PC-9 (cell line): ENCODE data around the gene MAST1. TPM values are rescaled to one million over a fixed set of nuclear protein-coding genes. Genes with fewer than 3 reads are reported as not detected.

ENCODE experiments used
- BruUV-seq: library from RNA; stranded (reverse); fragments of 400-500 nt; replicated peaks from 2 replicates; lab custom pipeline; 2021; lab: Mats Ljungman, UMichigan
- CTCF ChIA-PET: fragments of 300-600 bp; sonication (Branson Sonifier 250); formaldehyde crosslinking; loops from one replicate; lab custom pipeline; 2022; ENCODE audit warnings: antibody characterized with exemption; lab: Charles Lee
- POLR2A ChIA-PET: fragments of 300-600 bp; sonication (Branson Sonifier 250); formaldehyde crosslinking; loops from one replicate; lab custom pipeline; 2022; ENCODE audit warnings: antibody characterized with exemption; ENCODE audit not compliant: unreplicated experiment; lab: Charles Lee
- DNase-seq, 2 experiments: peaks; one replicate each; pipeline versions ENCODE4 v3.0.0 to v3.0.0-alpha.2; 2015 to 2022; ENCODE audit warnings: mixed read lengths in 1 of 2
- H2AFZ ChIP-seq: fragments of 200-600 bp; sonication (generic); 2 replicates; pipeline ENCODE4 v1.8.1; 2017; ENCODE audit warnings: antibody characterized with exemption
- H3F3A ChIP-seq: fragments of 200-600 bp; sonication (generic); 2 replicates; pipeline ENCODE4 v1.8.1; 2017; ENCODE audit warnings: antibody characterized with exemption, mild to moderate bottlenecking, low read depth; ENCODE audit not compliant: insufficient read depth
- H3K27ac ChIP-seq: fragments of 200-600 bp; sonication (generic); 2 replicates; pipeline ENCODE4 v1.6.1; 2016; ENCODE audit warnings: mixed run types
- H3K27me3 ChIP-seq: fragments of 200-600 bp; sonication (generic); 2 replicates; pipeline ENCODE4 v1.6.1; 2016; ENCODE audit warnings: low read depth, mixed run types; ENCODE audit not compliant: insufficient read depth
- H3K36me3 ChIP-seq: fragments of 200-600 bp; sonication (generic); 2 replicates; pipeline ENCODE4 v1.6.1; 2016; ENCODE audit warnings: low read depth, mixed run types
- H3K4me1 ChIP-seq: fragments of 200-600 bp; sonication (generic); replicated peaks from 2 replicates; pipeline ENCODE4 v1.6.1; 2016; ENCODE audit warnings: mixed run types; ENCODE audit not compliant: insufficient read depth
- H3K4me2 ChIP-seq: fragments of 200-600 bp; sonication (generic); 2 replicates; pipeline ENCODE4 v1.6.1; 2017; ENCODE audit warnings: mixed run types
- H3K4me3 ChIP-seq: fragments of 200-600 bp; sonication (generic); 2 replicates; pipeline ENCODE4 v1.6.1; 2016; ENCODE audit warnings: mixed run types
- H3K79me2 ChIP-seq: fragments of 200-600 bp; sonication (generic); 2 replicates; pipeline ENCODE4 v1.6.1; 2017; ENCODE audit warnings: low read depth, mixed run types
- H3K9me2 ChIP-seq: fragments of 200-600 bp; sonication (generic); 2 replicates; pipeline ENCODE4 v1.8.1; 2017; ENCODE audit warnings: mild to moderate bottlenecking; ENCODE audit not compliant: insufficient read depth
- H3K9me3 ChIP-seq: fragments of 200-600 bp; sonication (generic); 2 replicates; pipeline ENCODE4 v1.8.1; 2016; ENCODE audit warnings: low read depth; ENCODE audit not compliant: insufficient read depth
- H4K20me1 ChIP-seq: fragments of 200-600 bp; sonication (generic); 2 replicates; pipeline ENCODE4 v1.8.1; 2017; ENCODE audit not compliant: insufficient read depth
- CTCF ChIP-seq: fragments of 200-600 bp; sonication (generic); conservative IDR thresholded peaks from 2 replicates; pipeline ENCODE4 v1.6.1; 2017; ENCODE audit warnings: mixed run types, antibody characterized with exemption, mild to moderate bottlenecking, moderate library complexity
- EZH2 ChIP-seq: fragments of 200-600 bp; sonication (generic); IDR thresholded peaks from 2 replicates; pipeline ENCODE4 v1.8.0; 2017; ENCODE audit warnings: antibody characterized with exemption, low read depth
- intact Hi-C: fragments of 100-400 bp; cut with micrococcal nuclease; formaldehyde crosslinking; loops from one replicate; pipeline ENCODE4 v1.10.0; 2022; ENCODE audit not compliant: unreplicated experiment
- total RNA-seq: library from RNA; stranded (reverse); gene quantifications from 2 replicates; pipeline ENCODE4 v1.2.3, GENCODE V29; 2021

MAST1 gene
- total RNA-seq, 1 experiment from 2014 or later = 11.9 TPM

- Histone ChIP-seq H3K27ac (no peak overlapping the region), H3K79me2 (no peaks in the 10 kb centered on the region), H3K36me3 (no peaks in the 10 kb centered on the region), H3K27me3 (no peaks in the 10 kb centered on the region), H3K9me2 (no peaks in the 10 kb centered on the region), H2AFZ (no peak overlapping the region), H3F3A (peaks cover 7% of the 10 kb centered on the region; the same call in 1 of the 2 replicates), H3K4me2 (no peak overlapping the region), H4K20me1 (no peaks in the 10 kb centered on the region), H3K9me3 (no peaks in the 10 kb centered on the region), H3K4me3 (no peak overlapping the region), H3K4me1 (no peaks in the 10 kb centered on the region)
- BruUV-seq = no TSS peak
- POLR2A ChIA-PET = no interaction called here
- CTCF ChIA-PET = no interaction called here
- DNase-seq = no peak
- intact Hi-C loops = no loop called here
- TF ChIP-seq EZH2 (no peak), CTCF (no peak)
Observed at GRCh38 chr19:12859546-12859945, 21.2 kb downstream of the MAST1 start.

DNA sequence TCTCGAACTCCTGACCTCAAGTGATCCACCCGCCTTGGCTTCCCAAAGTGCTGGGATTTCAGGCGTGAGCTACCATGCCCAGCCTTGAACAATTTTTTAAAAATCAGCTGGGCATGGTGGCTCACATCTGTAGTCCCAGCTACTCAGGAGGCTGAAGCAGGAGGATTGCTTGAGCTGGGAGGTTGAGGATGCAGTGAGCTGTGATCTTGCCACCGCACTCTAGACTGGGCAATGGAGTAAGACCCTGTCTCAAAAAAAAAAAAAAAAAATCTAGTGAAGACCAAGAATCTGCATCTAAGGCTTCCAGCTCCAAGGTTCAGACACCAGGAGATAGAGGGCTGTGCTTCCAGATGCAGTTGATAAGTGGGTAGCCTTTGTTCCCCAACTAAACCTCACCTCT is 25.8 kb downstream of the MAST1 start:
- Histone ChIP-seq H4K20me1 (no peaks in the 10 kb centered on the region), H3K79me2 (no peaks in the 10 kb centered on the region), H3K27ac (no peak overlapping the region), H3K9me3 (no peaks in the 10 kb centered on the region), H3K9me2 (no peaks in the 10 kb centered on the region), H3K4me1 (no peaks in the 10 kb centered on the region), H3K27me3 (no peaks in the 10 kb centered on the region), H3F3A (peaks cover 10% of the 10 kb centered on the region; the same call in 1 of the 2 replicates), H3K36me3 (no peaks in the 10 kb centered on the region), H3K4me3 (no peak overlapping the region), H2AFZ (no peak overlapping the region), H3K4me2 (no peak overlapping the region)
- intact Hi-C loops = no loop called here
- TF ChIP-seq EZH2 (no peak), CTCF (no peak)
- DNase-seq = no peak
- ChIA-PET POLR2A (no interaction called here), CTCF (no interaction called here)
- no TSS peak for BruUV-seq

DNA sequence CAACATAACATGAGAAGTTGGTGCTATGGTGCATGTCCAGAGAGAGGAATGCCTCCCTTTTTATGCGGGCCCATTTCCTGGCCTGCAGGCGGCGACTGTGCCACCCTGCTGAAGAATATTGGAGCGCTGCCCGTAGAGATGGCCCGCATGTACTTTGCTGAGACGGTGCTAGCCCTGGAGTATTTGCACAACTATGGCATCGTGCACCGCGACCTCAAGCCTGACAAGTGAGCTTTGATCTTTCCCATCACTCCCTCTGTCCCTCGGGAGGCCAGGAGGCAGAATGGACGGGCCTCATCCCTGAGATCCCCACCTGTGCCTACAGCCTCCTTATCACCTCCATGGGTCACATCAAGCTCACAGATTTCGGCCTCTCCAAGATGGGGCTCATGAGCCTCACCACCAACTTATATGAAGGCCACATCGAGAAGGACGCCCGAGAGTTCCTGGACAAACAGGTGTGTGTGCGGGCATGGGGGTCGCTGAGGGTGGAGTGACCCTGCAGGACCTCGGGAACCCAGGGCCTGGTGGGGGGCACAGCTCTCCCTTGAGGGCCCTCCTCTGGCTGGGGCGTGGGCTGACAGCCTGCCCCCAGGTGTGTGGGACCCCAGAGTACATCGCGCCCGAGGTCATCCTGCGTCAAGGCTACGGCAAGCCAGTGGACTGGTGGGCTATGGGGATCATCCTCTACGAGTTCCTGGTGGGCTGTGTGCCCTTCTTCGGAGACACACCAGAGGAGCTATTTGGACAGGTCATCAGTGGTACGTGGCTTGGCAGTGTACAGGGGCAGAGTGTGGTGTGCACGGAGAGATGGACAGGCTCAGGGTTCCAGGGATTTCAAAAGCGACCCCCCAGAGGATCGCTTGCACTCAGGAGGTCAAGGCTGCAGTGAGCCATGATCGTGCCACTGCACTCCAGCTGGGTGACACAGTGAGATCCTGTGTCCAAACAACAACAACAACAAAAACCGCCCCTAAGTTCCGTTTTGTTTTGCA is 26.7 kb downstream of the MAST1 start:
- CTCF ChIA-PET = no interaction called here
- no peaks in the 10 kb centered on the region for H3K9me3 ChIP-seq
- POLR2A ChIA-PET = interaction anchor here (0.7 kb wide), 1 partner anchor 15 kb away, joined by 4 read pairs; no protein-coding TSS in a partner anchor

More for the DNA sequence above, 26.7 kb downstream of the MAST1 start:
- no peaks in the 10 kb centered on the region for H3K27me3 ChIP-seq
- no peaks in the 10 kb centered on the region for H3K79me2 ChIP-seq
- H3K27ac ChIP-seq = no peak overlapping the region
- no peak overlapping the region for H2AFZ ChIP-seq
- TF ChIP-seq CTCF (no peak), EZH2 (no peak)
- no peak overlapping the region for H3K4me2 ChIP-seq
- no peak overlapping the region for H3K4me3 ChIP-seq
- H3K36me3 ChIP-seq = no peaks in the 10 kb centered on the region
- no peaks in the 10 kb centered on the region for H3K9me2 ChIP-seq
- no TSS peak for BruUV-seq
- H3K4me1 ChIP-seq = no peaks in the 10 kb centered on the region
- intact Hi-C loops = no loop called here
- no peaks in the 10 kb centered on the region for H4K20me1 ChIP-seq
- DNase-seq = no peak
- peaks cover 10% of the 10 kb centered on the region; the same call in 1 of the 2 replicates for H3F3A ChIP-seq
